NCI-H2171 (cell line): ENCODE results near the gene APLF.
"Not testable (repeated sequence)": the region's sequence is repeated elsewhere in the genome, so short reads cannot be mapped to it uniquely, and the experiment has no call there.

Source experiments
- DNase-seq: peaks from one replicate; lab custom pipeline; 2025; lab: John Stamatoyannopoulos, UW

APLF gene

DNA sequence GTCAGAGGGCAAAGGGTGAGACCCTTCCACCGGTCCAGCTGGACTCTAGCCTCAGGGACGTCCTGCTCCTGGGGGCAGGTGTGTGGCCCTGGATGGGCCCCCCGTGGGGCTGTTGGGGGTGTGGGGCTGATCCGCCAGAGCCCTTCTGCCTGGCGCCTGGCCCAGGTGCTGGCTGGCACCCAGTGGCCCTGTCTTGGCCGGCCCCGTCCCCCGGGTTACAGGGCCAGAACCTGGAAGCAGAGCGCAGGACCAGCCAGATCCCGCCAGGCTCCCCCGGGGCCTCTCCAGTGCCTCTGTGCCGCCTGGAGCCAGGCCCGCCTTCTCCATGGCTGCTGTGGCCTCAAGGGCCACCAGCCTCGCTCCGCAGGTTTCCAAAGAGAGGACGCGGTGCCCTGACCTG, 62.3 kb downstream of the APLF start:
- DNase-seq: not testable (repeated sequence)

DNA sequence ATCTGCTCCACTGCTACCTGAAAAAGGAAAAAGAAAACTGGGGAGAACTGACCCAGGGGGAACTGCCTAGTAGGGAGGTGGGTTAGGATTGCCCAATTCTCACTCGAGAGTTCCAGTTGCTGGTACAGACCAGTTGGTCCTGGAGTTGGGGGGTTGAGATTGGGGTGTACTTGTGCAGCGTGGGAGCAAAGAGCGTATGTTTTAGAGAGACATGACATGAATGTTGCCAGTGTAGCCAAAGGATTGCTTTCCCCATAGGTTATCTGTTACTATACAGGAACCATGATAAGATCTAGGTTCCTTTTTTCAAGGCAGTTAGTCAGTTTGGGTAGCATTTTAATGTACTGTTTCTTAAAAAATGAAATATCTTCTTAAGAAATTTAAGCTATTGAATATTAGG, 68.6 kb downstream of the APLF start:
- no peak for DNase-seq

DNA sequence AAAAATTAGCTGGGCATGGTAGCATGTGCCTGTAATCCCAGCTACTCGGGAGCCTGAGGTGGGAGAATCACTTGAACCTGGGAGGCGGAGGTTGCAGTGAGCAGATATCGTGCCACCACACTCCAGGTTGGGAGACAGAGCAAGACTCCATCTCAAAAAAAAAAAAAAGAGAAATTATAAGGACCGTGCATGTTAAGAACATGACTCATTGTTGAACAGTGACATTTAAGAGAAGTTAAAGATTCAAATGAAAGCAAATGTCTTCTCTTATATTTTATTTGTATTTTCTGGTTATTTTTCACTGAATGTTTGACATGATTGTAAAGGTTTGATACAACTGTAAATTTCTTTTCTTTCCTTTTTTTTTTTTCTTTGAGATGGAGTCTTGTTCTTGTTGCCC, 69.6 kb downstream of the APLF start:
- no peak for DNase-seq

DNA sequence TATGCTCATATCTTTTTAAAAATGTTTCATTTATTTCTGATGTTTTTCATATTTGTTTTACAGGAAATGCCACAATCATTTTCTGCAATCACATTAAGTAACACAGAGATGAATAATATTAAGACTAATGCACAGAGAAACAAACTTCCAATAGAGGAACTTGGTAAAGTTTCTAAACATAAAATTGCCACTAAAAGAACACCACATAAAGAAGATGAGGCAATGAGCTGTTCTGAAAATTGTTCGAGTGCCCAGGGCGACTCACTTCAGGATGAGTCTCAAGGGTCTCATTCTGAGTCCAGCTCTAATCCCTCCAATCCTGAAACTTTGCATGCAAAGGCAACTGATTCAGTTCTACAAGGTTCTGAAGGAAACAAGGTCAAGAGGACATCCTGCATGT, 70.4 kb downstream of the APLF start:
- no peak for DNase-seq

DNA sequence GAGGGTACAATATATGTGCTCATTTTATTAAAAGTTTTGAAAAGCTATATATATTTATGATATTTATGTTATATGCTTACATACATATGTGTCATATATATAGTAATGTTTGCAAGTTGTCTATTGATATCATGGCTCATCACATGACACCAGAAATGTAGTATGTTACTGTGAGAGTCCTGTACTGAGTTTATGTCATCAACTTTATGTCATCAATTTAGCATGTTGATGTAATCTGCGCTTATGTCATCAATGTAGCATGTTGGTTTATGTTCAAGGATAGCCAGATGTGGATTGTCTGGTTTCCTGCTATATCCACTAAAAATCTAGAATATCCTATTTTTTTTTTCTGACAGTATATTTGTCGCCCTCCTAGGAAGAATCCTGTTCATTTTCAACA, 77.4 kb downstream of the APLF start:
- DNase-seq: no peak

DNA sequence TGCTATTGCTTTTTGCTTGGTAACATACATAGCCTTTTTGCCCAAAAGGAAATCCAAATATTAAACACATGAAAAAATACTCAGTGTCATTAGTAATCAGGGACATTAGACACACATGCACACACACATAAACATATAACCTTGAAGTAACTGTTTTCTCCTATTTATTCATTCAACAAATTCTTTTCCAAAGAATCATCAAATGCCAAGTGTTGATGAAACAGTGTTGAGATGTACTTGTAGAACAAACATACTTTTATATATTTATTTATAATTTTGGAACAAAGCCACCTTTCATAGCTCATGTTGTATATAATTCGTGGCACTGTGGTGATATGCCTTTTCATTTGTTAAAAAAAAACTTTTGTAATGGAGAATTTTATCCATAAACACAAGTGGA, 81.0 kb downstream of the APLF start:
- no peak for DNase-seq

DNA sequence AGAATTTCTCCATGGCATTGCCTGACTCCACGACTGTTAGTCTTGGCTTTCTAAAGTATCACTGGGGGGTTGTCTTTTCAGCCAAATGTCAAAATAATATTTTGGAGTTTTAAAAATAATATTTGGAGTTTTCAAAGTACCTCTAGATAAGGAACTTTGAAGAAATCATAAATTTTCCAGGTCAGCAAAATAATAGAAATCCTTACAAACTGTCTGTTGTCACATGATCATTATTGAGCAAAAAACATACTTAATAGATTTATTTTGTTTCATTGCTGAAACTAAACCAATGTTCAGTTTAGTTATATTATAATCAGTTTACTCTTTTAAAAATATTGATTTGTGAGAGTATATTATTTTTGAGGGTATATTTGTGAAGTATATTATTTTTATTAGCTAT, 85.7 kb downstream of the APLF start:
- no peak for DNase-seq

DNA sequence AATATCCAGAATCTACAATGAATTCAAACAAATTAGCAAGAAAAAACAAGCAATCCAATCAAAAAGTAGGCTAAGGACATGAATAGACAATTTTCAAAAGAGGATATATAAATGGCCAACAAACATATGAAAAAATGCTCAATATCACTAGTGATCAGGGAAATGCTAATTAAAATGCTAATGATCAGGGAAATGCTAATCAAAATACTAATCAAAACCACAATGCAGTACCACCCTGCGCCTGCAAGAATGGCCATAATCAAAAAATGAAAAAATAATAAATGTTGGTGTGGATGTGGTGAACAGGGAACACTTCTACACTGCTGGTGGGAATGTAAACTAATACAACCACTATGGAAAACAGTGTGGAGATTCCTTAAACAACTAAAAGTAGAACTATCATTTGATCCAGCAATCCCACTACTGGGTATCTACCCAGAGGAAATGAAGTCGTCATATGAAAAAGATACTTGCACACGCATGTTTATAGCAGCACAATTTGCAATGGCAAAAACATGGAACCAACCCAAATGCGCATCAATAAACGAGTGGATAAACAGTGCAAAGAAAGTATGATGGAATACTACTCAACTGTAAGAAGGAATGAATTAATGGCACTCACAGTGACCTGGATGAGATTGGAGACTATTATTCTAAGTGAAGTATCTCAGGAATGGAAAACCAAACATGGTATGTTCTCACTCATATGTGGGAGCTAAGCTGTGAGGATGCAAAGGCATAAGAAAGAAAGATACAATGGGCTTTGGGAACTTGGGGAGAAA, 88.2 kb downstream of the APLF start:
- not testable (repeated sequence) for DNase-seq

DNA sequence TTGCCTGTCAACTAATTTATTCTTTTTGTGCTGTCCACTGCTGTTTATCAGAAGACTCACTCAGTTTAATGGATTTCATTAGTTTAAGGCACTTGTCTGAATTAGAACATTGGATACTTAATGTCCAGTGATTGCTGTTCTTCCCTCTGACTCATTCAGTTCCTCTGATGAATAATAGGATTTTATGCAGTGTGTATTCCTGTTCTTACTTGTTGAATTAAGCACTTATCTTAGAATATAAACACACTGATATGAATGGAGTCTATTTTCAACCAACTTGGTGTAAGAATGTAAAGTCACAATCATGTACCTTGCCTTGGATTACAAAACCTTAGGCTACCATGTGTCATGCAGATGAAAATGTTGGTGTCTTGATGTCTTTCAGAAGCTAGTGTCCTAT, 89.0 kb downstream of the APLF start:
- no peak for DNase-seq

DNA sequence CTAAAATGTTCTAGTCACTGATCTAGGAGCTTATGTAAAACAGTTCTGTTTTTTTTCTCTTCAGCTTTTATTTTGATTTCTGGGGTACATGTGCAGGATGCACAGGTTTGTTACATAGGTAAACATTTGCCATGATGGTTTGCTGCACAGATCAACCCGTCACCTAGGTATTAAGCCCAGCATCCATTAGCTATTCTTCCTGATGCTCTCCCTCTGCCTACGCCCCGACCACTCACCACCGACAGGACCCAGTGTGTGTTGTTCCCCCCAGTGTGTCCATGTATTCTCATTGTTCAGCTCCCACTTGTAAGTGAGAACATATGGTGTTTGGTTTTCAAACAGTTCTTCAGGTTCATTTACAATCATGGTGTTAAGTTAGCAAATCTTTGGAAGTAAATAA, 91.2 kb downstream of the APLF start:
- no peak for DNase-seq

DNA sequence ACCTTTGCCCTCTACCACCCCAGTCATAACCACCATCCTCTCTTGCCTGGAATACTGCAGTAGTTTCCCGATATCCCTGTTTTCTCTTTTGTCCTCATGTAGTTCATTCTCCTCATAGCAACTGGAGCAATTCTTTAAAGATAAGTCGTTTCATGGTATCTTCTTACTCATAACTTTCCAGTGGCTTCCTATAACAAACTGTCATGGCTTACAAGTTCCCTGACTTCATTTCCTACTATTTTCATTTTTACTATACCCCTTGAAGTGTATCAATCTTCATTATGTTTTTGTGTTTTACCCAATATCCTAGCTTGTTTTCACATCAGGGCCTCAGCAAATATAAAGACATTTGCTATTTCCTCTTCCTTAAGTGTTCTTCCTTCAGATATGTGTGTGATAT, 92.3 kb downstream of the APLF start:
- no peak for DNase-seq

DNA sequence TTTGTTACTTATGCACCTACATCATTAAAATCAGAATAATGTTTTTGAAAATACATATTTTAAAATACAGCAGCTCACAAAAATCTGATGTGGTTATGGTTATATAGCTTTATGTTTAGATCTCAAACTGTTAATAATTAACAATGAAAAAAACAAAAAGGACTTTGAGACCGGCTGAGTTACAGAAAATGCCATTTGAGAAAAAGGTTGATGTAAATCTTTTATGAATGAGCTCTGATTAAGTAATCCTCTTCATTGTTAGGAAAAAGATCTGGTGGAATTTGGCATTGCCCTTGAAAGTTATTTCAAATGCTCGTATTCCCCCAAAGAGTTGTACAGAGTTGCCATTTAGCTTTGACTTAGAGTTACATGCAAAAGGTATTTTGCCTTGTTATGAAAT, 93.2 kb downstream of the APLF start:
- no peak for DNase-seq

DNA sequence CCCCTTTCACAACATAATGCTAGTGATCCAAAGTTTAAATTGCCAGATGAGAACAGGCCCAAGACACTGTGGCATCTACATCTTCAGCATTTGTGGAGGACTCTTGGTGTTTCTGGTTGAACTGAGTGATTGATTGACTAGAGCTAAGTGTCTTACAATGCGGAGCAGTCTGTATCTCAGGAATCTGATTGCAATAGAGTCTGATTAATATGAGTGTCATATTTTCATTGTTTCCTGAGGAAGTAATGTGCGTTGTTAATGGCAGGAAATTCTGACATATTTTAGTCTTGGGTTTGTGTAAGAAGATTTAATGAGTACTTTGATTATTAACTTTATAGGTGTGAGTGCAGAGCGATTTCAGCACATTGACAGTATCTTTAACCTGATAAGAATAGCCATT, 94.0 kb downstream of the APLF start:
- no peak for DNase-seq

DNA sequence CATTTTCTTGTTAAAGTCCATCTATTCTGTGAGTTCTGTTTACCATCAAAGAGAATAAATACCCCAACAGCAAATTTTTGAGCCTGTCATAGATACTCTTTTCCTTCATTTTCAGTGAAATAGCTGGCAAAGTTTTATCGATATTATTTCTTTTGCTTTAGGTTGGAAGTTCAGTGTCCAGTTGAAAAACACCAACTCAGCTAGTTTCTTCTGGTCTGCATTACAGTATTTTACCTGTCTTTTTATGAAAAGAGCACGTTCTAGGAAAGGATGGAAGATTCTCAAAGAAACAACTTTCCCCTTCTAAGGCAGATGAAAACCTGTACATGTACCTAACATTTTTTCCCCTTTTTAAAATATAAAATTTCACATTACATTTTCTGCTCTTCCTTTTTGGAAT, 95.5 kb downstream of the APLF start:
- no peak for DNase-seq

DNA sequence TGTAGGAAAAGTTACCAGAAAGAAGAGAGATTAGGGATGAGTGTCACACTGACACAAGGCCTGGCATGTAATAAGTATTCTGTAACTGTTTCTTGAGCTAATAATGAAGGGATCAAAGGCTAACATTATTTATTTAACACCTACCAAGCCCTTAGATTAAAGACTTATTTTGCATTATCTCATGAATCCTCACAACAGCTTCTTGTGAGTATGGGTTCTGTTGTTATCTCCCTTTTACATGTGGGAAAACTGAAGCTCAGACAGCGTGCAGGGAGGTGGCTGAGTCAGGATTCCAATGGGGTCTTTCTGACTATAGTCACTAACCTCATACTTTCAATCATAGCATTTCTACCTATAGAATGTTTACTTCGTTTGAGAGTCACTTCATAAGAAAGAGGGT, 97.0 kb downstream of the APLF start:
- no peak for DNase-seq

DNA sequence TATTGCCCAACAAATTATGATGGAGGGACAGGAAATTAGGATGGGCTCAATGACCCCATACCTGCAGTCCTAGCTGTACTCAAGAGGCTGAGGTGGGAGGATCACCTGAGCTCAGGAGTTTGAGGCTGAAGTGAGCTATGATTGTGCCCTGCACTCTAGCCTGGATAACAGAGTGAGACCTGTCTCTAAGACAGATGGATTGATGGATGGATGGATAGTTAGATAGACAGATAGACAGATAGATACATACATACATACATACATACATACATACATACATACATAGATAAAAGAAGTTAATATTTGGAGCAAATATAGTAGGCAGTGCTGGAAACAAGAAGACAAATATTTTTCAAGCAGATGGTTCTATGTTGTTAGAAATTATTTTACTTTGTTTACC, 97.9 kb downstream of the APLF start:
- no peak for DNase-seq

DNA sequence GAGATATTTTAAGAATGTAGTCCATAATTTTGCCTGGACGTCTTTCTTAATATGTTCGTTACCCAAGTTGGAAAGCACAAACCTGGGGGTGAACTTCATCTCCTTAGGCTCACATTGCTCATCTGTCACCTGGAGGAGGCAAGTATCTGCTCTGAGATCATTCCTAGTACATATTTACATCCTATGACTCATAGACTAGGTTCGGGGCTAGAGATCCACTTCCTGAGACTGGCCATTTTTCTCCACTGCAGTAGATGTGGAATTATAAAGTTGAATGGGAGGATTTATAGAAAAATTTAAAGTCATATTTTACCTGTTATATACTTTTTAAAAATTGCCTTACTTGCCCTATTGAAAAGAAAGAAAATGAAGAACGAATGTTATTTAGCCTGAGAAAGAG, 98.5 kb downstream of the APLF start:
- DNase-seq: no peak

DNA sequence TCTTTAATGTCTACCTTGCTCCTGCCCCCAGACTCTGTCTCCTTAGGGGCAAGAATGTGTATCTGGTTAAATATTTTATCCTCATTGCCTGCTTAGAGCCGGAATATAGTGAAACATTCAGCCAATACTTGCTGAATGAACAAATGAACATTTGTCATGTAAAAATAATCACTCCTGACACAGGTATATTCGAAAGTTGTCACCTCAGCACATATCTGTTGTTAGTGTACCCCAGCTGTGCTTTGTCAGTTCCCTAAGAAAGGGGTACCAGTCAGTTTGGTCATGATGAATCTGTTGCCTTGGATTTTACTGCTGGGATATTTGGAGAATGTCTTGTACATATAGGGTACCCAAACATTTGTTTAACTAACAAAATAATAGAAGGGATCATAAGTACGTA, 99.0 kb downstream of the APLF start:
- DNase-seq: no peak

DNA sequence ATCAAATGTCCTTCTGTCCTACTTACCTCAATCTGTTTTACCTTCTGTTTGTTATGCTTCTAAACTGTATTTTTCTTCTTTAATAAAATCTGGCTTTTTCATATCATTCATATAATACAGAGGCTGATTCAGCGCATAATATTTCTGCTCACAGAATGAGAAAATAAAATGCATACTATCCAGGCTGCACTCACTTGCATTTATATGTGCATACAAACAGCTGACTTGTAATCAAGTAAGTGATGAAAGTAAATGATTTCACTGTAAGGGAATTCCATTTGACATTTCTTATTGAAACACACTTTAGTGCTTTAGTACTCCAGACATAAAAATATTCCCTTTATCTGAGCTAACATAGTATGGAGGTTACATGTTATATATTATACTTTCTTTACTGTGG, 100.7 kb downstream of the APLF start:
- no peak for DNase-seq

DNA sequence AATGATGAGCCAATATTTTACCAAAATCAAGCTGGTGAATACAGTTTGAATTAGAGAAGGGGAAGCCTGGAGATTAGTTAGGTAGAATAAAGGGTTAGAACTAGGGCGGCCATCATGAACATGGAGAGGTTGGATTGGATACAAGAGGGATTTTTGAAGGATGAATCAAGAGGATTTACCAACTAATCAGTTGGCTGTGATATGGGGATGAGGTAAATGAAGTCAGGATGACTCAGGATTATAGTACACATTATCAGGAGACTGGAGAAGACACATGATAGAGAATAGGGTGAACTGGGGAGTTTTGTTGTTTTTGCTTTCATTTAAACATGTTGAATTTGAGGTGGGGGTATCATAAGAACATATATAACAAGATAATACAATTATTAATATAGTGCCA, 102.2 kb downstream of the APLF start:
- no peak for DNase-seq

DNA sequence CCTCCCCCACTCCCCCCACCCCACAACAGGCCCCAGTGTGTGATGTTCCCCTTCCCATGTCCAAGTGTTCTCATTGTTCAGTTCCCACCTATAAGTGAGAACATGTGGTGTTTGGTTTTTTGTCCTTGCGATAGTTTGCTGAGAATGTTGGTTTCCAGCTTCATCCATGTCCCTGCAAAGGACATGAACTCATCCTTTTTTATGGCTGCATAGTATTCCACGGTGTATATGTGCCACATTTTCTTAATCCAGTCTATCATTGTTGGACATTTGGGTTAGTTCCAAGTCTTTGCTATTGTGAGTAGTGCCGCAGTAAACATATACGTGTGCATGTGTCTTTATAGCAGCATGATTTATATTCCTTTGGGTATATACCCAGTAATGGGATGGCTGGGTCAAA, 103.0 kb downstream of the APLF start:
- not testable (repeated sequence) for DNase-seq

DNA sequence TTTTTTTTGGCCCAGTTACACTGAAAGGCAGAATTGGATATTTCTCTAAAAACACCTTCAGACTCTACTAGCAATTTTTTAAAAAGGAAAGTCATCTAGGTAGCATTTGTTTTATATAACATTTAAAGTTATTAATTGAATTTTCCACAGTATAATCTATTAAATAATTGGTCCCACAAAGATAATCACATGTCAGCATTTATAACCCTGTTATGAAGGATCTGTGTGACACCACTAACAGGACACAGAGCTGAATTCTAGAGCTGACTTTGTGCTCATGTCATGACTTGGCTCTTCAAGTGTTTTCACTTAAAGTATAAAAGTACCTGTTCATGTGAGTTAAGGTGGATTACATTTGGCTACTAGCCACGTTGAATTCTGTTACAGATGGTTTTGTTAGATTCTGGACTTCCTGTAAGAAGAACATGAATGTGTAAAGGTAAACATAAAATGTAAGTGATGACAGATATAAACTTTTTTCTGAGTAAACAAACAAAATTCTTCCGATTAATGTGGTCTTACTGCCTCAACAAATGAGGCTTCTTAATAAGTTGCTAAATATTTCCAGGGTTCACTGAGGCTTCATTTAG, 106.9 kb downstream of the APLF start:
- no peak for DNase-seq

DNA sequence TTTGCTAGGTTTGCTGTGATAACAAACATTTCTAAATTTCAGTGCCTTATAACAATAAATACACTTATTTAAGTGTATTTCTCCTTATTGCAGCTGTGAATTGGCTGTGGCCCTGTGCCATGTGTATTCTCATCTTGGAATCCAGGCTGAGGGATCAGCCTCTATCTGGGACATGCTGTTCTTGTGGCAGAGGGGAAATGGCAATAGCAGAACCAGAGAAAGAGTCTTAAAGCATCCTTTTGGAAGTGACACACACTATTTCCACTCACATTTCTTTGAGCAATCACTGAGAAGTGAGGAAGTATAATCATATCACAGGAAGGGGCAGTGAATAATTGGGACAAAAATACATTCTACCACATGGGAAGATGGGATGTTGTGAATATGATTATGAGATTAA, 109.8 kb downstream of the APLF start:
- no peak for DNase-seq

DNA sequence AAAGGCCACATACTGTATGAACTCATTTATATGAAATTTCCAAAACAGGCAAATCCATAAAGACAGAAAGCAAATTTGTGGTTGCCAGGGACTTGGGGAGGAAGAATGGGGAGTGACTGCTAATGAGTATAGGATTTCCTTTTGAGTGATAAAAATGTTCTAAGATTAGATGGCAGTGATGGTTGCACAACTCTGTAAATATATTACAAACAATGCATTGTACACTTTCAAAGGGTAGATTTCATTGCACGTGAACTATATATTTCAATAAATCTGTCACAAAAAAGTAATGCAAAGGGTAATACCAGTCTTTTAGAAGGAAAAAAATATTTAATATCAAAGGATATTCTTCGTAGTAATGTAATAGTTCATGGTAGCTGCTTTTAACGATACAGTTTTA, 112.3 kb downstream of the APLF start:
- DNase-seq: no peak
